Measurements from ENCODE around the gene ZSWIM4.
A peak's percentile ranks its signal among the peaks of the same experiment; 100 is the strongest.

- peak; percentile 47 to 79 (median 74) for TF ChIP-seq CTCF (IDR thresholded peaks at IDR 0.05 in 2 of 3, conservative IDR thresholded peaks at IDR 0.05 in 1 of 3; ENCODE audit: control insufficient read depth in 2 of 3, extremely low read depth in 1 of 3, insufficient read depth in 1 of 3, low read depth in 3 of 3, low read length in 3 of 3)
- TF ChIP-seq RCOR1 (conservative IDR thresholded peaks at IDR 0.05; ENCODE audit: low read depth, low read length) = no peak
- TF ChIP-seq ATF2 (IDR thresholded peaks at IDR 0.05; ENCODE audit: low read length) = no peak
Measured at GRCh38 chr19:13784731-13785452, 10.4 kb upstream of the ZSWIM4 start.

Data from GM12878 (cell line).